ENCODE measurements around the gene TRIM8.

The TRIM8 gene

GRCh38 chr10:102602272-102603045, 41.8 kb upstream of the TRIM8 start:
- H3K9ac ChIP-seq (ENCODE audit: low read length), result no peak overlapping the region
- no peak overlapping the region for H3K4me3 ChIP-seq (ENCODE audit: low read depth, low read length, poor library complexity, severe bottlenecking)
- no peaks in the 10 kb centered on the region for H3K79me2 ChIP-seq (ENCODE audit: insufficient read depth, low read length)
- TF ChIP-seq EZH2 (IDR thresholded peaks at IDR 0.05; ENCODE audit: borderline replicate concordance, low read length) (no peak), CTCF (IDR thresholded peaks at IDR 0.05; ENCODE audit: low read length) (no peak)
- no peaks in the 10 kb centered on the region for H3K9me2 ChIP-seq (ENCODE audit: low read depth, low read length)
- no peak overlapping the region for H3K4me2 ChIP-seq (ENCODE audit: low read length)
- no peaks in the 10 kb centered on the region for H3K4me1 ChIP-seq (ENCODE audit: insufficient read depth, low read length, severe bottlenecking)
- no peak overlapping the region for H3K27ac ChIP-seq (ENCODE audit: low read depth, low read length, poor library complexity, severe bottlenecking)
- H3K9me3 ChIP-seq (ENCODE audit: low read length), result no peaks in the 10 kb centered on the region
- no peak overlapping the region for H2AFZ ChIP-seq (ENCODE audit: low read length)
- no peaks in the 10 kb centered on the region for H3K36me3 ChIP-seq (ENCODE audit: insufficient read depth, low read length)
- H3F3A ChIP-seq (ENCODE audit: insufficient read depth, low read length), result no peaks in the 10 kb centered on the region
- no peaks in the 10 kb centered on the region for H4K20me1 ChIP-seq (ENCODE audit: insufficient read depth, low read length)
- H3K27me3 ChIP-seq (ENCODE audit: insufficient read depth, low read length), result no peaks in the 10 kb centered on the region

GRCh38 chr10:102603946-102604345, 40.3 kb upstream of the TRIM8 start:
- Histone ChIP-seq H3K9ac (ENCODE audit: low read length) (no peak overlapping the region), H3K4me3 (ENCODE audit: low read depth, low read length, poor library complexity, severe bottlenecking) (no peak overlapping the region), H2AFZ (ENCODE audit: low read length) (no peak overlapping the region), H3K79me2 (ENCODE audit: insufficient read depth, low read length) (no peaks in the 10 kb centered on the region), H3K27me3 (ENCODE audit: insufficient read depth, low read length) (no peaks in the 10 kb centered on the region), H3K4me2 (ENCODE audit: low read length) (no peak overlapping the region), H3F3A (ENCODE audit: insufficient read depth, low read length) (no peaks in the 10 kb centered on the region), H3K27ac (ENCODE audit: low read depth, low read length, poor library complexity, severe bottlenecking) (no peak overlapping the region), H3K36me3 (ENCODE audit: insufficient read depth, low read length) (no peaks in the 10 kb centered on the region), H4K20me1 (ENCODE audit: insufficient read depth, low read length) (no peaks in the 10 kb centered on the region), H3K4me1 (ENCODE audit: insufficient read depth, low read length, severe bottlenecking) (no peaks in the 10 kb centered on the region), H3K9me3 (ENCODE audit: low read length) (no peaks in the 10 kb centered on the region), H3K9me2 (ENCODE audit: low read depth, low read length) (no peaks in the 10 kb centered on the region)
- TF ChIP-seq CTCF (IDR thresholded peaks at IDR 0.05; ENCODE audit: low read length), result no peak
- TF ChIP-seq EZH2 (IDR thresholded peaks at IDR 0.05; ENCODE audit: borderline replicate concordance, low read length), result no peak

- H3K4me1 ChIP-seq (ENCODE audit: insufficient read depth, low read length, severe bottlenecking), result no peaks in the 10 kb centered on the region
- H4K20me1 ChIP-seq (ENCODE audit: insufficient read depth, low read length), result no peaks in the 10 kb centered on the region
- no peak overlapping the region for H3K27ac ChIP-seq (ENCODE audit: low read depth, low read length, poor library complexity, severe bottlenecking)
- H3K4me2 ChIP-seq (ENCODE audit: low read length), result no peak overlapping the region
- no peaks in the 10 kb centered on the region for H3F3A ChIP-seq (ENCODE audit: insufficient read depth, low read length)
- no peak overlapping the region for H3K4me3 ChIP-seq (ENCODE audit: low read depth, low read length, poor library complexity, severe bottlenecking)
- no peaks in the 10 kb centered on the region for H3K27me3 ChIP-seq (ENCODE audit: insufficient read depth, low read length)
- H3K79me2 ChIP-seq (ENCODE audit: insufficient read depth, low read length), result no peaks in the 10 kb centered on the region
- H3K9me2 ChIP-seq (ENCODE audit: low read depth, low read length), result no peaks in the 10 kb centered on the region
- H3K9me3 ChIP-seq (ENCODE audit: low read length), result no peaks in the 10 kb centered on the region
- no peak overlapping the region for H2AFZ ChIP-seq (ENCODE audit: low read length)
- no peaks in the 10 kb centered on the region for H3K36me3 ChIP-seq (ENCODE audit: insufficient read depth, low read length)
- no peak for TF ChIP-seq EZH2 (IDR thresholded peaks at IDR 0.05; ENCODE audit: borderline replicate concordance, low read length)
- no peak for TF ChIP-seq CTCF (IDR thresholded peaks at IDR 0.05; ENCODE audit: low read length)
- H3K9ac ChIP-seq (ENCODE audit: low read length), result no peak overlapping the region
Observed at GRCh38 chr10:102604439-102604841, 39.8 kb upstream of the TRIM8 start.
